HepG2 (cell line): ENCODE measurements around the gene CCDC183. TPM values are rescaled to one million over a fixed set of nuclear protein-coding genes. Genes with fewer than 3 reads are reported as not detected.

Experiments used
- AFF4 ChIP-seq: sonication (generic); formaldehyde crosslinking; IDR thresholded peaks from 2 replicates; pipeline ENCODE4 v1.4.0; 2020; ENCODE audit warnings: missing genetic modification reagents
- FOXJ3 ChIP-seq: sonication (generic); formaldehyde crosslinking; IDR thresholded peaks from 2 replicates; pipeline ENCODE4 v1.4.0; 2020; ENCODE audit warnings: missing genetic modification reagents, mild to moderate bottlenecking, borderline replicate concordance
- HOXA7 ChIP-seq: sonication (generic); formaldehyde crosslinking; IDR thresholded peaks from 2 replicates; pipeline ENCODE4 v1.8.1; 2022; ENCODE audit warnings: mild to moderate bottlenecking, missing genetic modification reagents, moderate library complexity
- LCORL ChIP-seq, 2 experiments: fragments of 450-650 bp in 1 of 2; sonication (generic) in 1 of 2; formaldehyde crosslinking in 1 of 2; IDR thresholded peaks; 2 replicates each; pipeline versions ENCODE4 v1.5.0 to v1.6.1; 2017 to 2020; ENCODE audit warnings: antibody characterized with exemption in 1 of 2, missing genetic modification reagents in 1 of 2
- MTA3 ChIP-seq: sonication (generic); formaldehyde crosslinking; IDR thresholded peaks from 2 replicates; pipeline ENCODE4 v1.4.0; 2020; ENCODE audit warnings: missing genetic modification reagents
- NR2F1 ChIP-seq, 2 experiments: fragments of 450-650 bp in 1 of 2; formaldehyde crosslinking in 1 of 2; IDR thresholded peaks; 2 replicates each; pipeline versions ENCODE4 v1.5.0 to v1.6.1; 2016 to 2020; ENCODE audit warnings: mild to moderate bottlenecking in 1 of 2, missing compliant biosample characterization in 1 of 2, missing genetic modification reagents in 1 of 2, moderate library complexity in 1 of 2
- RARA ChIP-seq: IDR thresholded peaks from 2 replicates; pipeline ENCODE4 v1.6.1; 2016; ENCODE audit warnings: missing genetic modification reagents, missing compliant biosample characterization
- SCMH1 ChIP-seq: sonication (generic); formaldehyde crosslinking; IDR thresholded peaks from 2 replicates; pipeline ENCODE4 v1.9.0; 2021; ENCODE audit warnings: missing genetic modification reagents, mild to moderate bottlenecking, borderline replicate concordance
- SMAD1 ChIP-seq: sonication (generic); formaldehyde crosslinking; IDR thresholded peaks from 2 replicates; pipeline ENCODE4 v1.4.0; 2020; ENCODE audit warnings: missing genetic modification reagents, low read depth, mild to moderate bottlenecking, borderline replicate concordance
- SP2 ChIP-seq: sonication (generic); formaldehyde crosslinking; IDR thresholded peaks from 2 replicates; pipeline ENCODE4 v1.5.1; 2020; ENCODE audit warnings: mild to moderate bottlenecking, missing genetic modification reagents
- ZMYM3 ChIP-seq: sonication (generic); formaldehyde crosslinking; IDR thresholded peaks from 2 replicates; pipeline ENCODE4 v1.5.1; 2020; ENCODE audit warnings: mild to moderate bottlenecking, missing genetic modification reagents
- ZNF205 ChIP-seq: IDR thresholded peaks from 2 replicates; pipeline ENCODE4 v1.6.1; 2018; ENCODE audit warnings: missing biosample characterization, missing genetic modification reagents
- ZNF563 ChIP-seq: sonication (generic); formaldehyde crosslinking; IDR thresholded peaks from 2 replicates; pipeline ENCODE4 v1.8.0; 2022; ENCODE audit warnings: mild to moderate bottlenecking, moderate library complexity, missing genetic modification reagents
- ZNF564 ChIP-seq: sonication (generic); formaldehyde crosslinking; IDR thresholded peaks from 2 replicates; pipeline ENCODE4 v1.8.1; 2023; ENCODE audit warnings: mild to moderate bottlenecking, missing genetic modification reagents
- ZNF766 ChIP-seq: sonication (generic); formaldehyde crosslinking; IDR thresholded peaks from 2 replicates; pipeline ENCODE4 v1.5.0; 2020; ENCODE audit warnings: missing genetic modification reagents, borderline replicate concordance
- polyA plus RNA-seq, 8 experiments: library from polyadenylated mRNA; depleted of rRNA in 3 of 8; stranded (reverse) in 7 of 8; unstranded in 1 of 8; fragments of >200 nt; fragmentation: Illumina TruSeq in 4 of 8; extraction: Trizol in 4 of 8; gene quantifications; 2 replicates each; pipeline versions ENCODE4 v1.2.1 to v1.2.3, GENCODE V29; 2011 to 2016; ENCODE audit warnings: low read depth in 4 of 8, missing spikeins in 1 of 8, mixed read lengths in 1 of 8; ENCODE audit not compliant: insufficient read depth in 1 of 8
- total RNA-seq, 5 experiments: library from RNA; depleted of rRNA; stranded (reverse); fragments of >200 nt; fragmentation: Illumina TruSeq; extraction: Trizol; gene quantifications; 2 replicates each; pipeline ENCODE4 v1.2.3, GENCODE V29; 2016; ENCODE audit warnings: low read depth in 1 of 5
- TF ChIP-seq, protein P1 (sequence below): sonication (generic); formaldehyde crosslinking; IDR thresholded peaks from one replicate; pipeline ENCODE4 v1.5.1; 2020; ENCODE audit warnings: mild to moderate bottlenecking, missing genetic modification reagents; ENCODE audit errors: not compliant biosample characterization

CCDC183 gene
- total and polyA plus RNA-seq, 2 of the 13 experiments (the other 11 are each of a cell fraction or from before 2014, with no cell fraction given), result 5.0 to 66.4 TPM

- TF ChIP-seq ZMYM3 (CRISPR knock-in tag) (peak; percentile 34; the same call in 1 of the 2 replicates), ZNF563 (CRISPR knock-in tag) (peak; percentile 35; the same call in 1 of the 2 replicates), SCMH1 (CRISPR knock-in tag) (no peak), SMAD1 (CRISPR knock-in tag) (no peak), ZNF564 (CRISPR knock-in tag) (peak; percentile 82), RARA (CRISPR knock-in tag) (peak; percentile 9; the same call in 1 of the 2 replicates), ZNF205 (CRISPR knock-in tag) (0 out of 2 replicates have a peak, but pooled peaks have one; percentile 42), AFF4 (CRISPR knock-in tag) (0 out of 2 replicates have a peak, but pooled peaks have one; percentile 14), LCORL (IDR thresholded peaks at IDR 0.05) (no peak), LCORL (CRISPR knock-in tag; IDR thresholded peaks at IDR 0.05) (peak; percentile 55; the same call in 1 of the 2 replicates), ZNF766 (CRISPR knock-in tag) (0 out of 2 replicates have a peak, but pooled peaks have one; percentile 52), MTA3 (CRISPR knock-in tag) (no peak), HOXA7 (CRISPR knock-in tag) (0 out of 2 replicates have a peak, but pooled peaks have one; percentile 20), FOXJ3 (CRISPR knock-in tag) (no peak), NR2F1 (CRISPR knock-in tag; IDR thresholded peaks at IDR 0.05) (peak in 1 of 2 experiments; percentile 7; a peak in 1 of 4 replicates), SP2 (peak; percentile 97)
- TF ChIP-seq, protein P1, sequence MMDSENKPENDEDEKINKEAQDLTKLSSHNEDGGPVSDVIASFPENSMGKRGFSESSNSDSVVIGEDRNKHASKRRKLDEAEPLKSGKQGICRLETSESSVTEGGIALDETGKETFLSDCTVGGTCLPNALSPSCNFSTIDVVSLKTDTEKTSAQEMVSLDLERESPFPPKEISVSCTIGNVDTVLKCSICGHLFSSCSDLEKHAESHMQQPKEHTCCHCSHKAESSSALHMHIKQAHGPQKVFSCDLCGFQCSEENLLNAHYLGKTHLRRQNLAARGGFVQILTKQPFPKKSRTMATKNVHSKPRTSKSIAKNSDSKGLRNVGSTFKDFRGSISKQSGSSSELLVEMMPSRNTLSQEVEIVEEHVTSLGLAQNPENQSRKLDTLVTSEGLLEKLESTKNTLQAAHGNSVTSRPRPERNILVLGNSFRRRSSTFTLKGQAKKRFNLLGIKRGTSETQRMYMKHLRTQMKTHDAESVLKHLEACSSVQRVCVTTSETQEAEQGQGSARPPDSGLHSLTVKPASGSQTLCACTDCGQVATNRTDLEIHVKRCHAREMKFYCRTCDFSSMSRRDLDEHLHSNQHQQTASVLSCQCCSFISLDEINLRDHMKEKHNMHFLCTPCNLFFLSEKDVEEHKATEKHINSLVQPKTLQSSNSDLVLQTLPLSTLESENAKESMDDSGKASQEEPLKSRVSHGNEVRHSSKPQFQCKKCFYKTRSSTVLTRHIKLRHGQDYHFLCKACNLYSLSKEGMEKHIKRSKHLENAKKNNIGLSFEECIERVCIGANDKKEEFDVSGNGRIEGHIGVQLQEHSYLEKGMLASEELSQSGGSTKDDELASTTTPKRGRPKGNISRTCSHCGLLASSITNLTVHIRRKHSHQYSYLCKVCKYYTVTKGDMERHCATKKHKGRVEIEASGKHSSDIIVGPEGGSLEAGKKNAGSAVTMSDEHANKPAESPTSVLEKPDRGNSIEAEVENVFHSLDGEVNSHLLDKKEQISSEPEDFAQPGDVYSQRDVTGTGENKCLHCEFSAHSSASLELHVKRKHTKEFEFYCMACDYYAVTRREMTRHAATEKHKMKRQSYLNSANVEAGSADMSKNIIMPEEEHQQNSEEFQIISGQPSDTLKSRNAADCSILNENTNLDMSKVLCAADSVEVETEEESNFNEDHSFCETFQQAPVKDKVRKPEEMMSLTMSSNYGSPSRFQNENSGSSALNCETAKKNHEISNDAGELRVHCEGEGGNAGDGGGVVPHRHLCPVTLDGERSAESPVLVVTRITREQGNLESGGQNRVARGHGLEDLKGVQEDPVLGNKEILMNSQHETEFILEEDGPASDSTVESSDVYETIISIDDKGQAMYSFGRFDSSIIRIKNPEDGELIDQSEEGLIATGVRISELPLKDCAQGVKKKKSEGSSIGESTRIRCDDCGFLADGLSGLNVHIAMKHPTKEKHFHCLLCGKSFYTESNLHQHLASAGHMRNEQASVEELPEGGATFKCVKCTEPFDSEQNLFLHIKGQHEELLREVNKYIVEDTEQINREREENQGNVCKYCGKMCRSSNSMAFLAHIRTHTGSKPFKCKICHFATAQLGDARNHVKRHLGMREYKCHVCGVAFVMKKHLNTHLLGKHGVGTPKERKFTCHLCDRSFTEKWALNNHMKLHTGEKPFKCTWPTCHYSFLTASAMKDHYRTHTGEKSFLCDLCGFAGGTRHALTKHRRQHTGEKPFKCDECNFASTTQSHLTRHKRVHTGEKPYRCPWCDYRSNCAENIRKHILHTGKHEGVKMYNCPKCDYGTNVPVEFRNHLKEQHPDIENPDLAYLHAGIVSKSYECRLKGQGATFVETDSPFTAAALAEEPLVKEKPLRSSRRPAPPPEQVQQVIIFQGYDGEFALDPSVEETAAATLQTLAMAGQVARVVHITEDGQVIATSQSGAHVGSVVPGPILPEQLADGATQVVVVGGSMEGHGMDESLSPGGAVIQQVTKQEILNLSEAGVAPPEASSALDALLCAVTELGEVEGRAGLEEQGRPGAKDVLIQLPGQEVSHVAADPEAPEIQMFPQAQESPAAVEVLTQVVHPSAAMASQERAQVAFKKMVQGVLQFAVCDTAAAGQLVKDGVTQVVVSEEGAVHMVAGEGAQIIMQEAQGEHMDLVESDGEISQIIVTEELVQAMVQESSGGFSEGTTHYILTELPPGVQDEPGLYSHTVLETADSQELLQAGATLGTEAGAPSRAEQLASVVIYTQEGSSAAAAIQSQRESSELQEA (CRISPR knock-in tag), result peak; percentile 18
Measured at GRCh38 chr9:136849038-136849959, 53.2 kb downstream of the CCDC183 start, which contains the start of gene PHPT1 (continued).
